ENCODE results near the gene KIAA0319L.

GRCh38 chr1:35537806-35538205 is 19.4 kb downstream of the KIAA0319L start:
- no peak for TF ChIP-seq CTCF (IDR thresholded peaks at IDR 0.05; ENCODE audit: low read depth, low read length, missing input control)
- TF ChIP-seq ATF3 (IDR thresholded peaks at IDR 0.05) = no peak
- TF ChIP-seq GABPA (IDR thresholded peaks at IDR 0.05 in 1 of 2, conservative IDR thresholded peaks at IDR 0.05 in 1 of 2) = no peak
- no peak for TF ChIP-seq FOXA1 (IDR thresholded peaks at IDR 0.05)
- no peak for TF ChIP-seq NR2F2 (IDR thresholded peaks at IDR 0.05)
- no peak for TF ChIP-seq REST (IDR thresholded peaks at IDR 0.05)
- no peak for TF ChIP-seq RAD21 (IDR thresholded peaks at IDR 0.05)
- TF ChIP-seq YY1 (IDR thresholded peaks at IDR 0.05) = no peak
- TF ChIP-seq JUND (IDR thresholded peaks at IDR 0.05) = no peak
- no peak for TF ChIP-seq EGR1 (IDR thresholded peaks at IDR 0.05; ENCODE audit: low read depth in 2 of 2)
- no peak for TF ChIP-seq RXRA (IDR thresholded peaks at IDR 0.05)
- no peak for TF ChIP-seq TAF1 (conservative IDR thresholded peaks at IDR 0.05)

All from liver (tissue), 3 donors.